ENCODE measurements around the gene TSSK2. TPM values are rescaled to one million over a fixed set of nuclear protein-coding genes. Genes with fewer than 3 reads are reported as not detected.

The TSSK2 gene
- total RNA-seq, 2 donors from 2014 or later: 8.0 TPM; not detected in 1

DNA sequence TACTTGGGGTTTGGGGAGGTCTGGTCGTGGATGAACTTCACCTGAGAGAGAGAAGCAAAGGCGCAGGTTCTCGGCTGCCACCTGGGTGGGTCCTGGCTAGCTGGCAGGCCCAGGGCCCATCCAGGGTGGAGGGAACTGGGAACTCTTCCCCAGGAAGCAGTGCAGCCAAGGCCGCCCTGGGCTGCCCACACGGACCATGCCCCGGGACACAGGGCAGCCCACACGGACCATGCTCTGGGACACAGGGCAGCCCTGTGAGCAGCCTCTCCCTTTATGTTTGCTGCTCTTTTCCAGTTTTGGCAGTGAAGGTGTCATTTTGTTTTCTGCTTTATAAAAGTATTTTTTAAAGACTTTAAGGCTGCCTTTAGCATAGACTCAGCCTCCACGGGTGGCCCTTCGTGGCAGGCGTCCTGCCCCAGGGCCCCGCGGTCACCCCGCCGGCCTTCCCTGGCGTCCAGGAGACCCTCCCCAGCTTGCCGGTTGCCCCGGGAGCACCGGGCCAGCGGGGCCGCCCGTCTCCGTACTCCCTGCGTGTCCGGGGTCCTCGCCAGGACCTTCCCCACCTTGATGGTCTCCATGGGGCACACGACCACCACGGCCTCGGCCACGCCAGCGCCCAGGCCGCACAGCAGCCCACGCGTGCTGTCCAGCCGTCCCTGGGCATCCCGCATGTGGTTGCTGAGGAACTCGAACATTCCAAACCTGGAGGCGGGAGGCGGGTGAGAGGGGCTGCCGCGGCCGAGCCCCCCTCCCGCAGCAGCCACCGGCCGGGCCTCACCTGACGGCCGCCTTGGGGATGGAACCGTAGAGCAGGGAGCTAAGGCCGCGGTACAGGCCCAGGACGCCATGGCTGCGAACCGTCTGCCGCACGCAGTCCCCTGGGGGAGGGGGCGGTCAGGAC is 46.3 kb downstream of the TSSK2 start:
- H3K27me3 ChIP-seq (replicated peaks; ENCODE audit: insufficient read depth): no peaks in the 10 kb centered on the region
- H3K36me3 ChIP-seq: no peaks in the 10 kb centered on the region
- 29% methylated on average over 36 of the region's 55 CpGs for WGBS
- no peaks in the 10 kb centered on the region for H3K9me3 ChIP-seq
- peaks cover 15% of the 10 kb centered on the region for H3K4me1 ChIP-seq (replicated peaks)
- peak overlapping the region; percentile 92 to 93 for H3K4me3 ChIP-seq
- H3K27ac ChIP-seq: peak overlapping the region; percentile 90 to 97
- intact Hi-C loops (cut with DNase I): loop anchor here (5.0 kb wide), 1 partner anchor 115 kb away; the partner anchor contains the start of gene CLTCL1
- no peak for DNase-seq (ENCODE audit: low spot score)
- TF ChIP-seq POLR2A (IDR thresholded peaks at IDR 0.05) (no peak), CTCF (IDR thresholded peaks at IDR 0.05) (no peak), POLR2AphosphoS5 (IDR thresholded peaks at IDR 0.05) (no peak)

DNA sequence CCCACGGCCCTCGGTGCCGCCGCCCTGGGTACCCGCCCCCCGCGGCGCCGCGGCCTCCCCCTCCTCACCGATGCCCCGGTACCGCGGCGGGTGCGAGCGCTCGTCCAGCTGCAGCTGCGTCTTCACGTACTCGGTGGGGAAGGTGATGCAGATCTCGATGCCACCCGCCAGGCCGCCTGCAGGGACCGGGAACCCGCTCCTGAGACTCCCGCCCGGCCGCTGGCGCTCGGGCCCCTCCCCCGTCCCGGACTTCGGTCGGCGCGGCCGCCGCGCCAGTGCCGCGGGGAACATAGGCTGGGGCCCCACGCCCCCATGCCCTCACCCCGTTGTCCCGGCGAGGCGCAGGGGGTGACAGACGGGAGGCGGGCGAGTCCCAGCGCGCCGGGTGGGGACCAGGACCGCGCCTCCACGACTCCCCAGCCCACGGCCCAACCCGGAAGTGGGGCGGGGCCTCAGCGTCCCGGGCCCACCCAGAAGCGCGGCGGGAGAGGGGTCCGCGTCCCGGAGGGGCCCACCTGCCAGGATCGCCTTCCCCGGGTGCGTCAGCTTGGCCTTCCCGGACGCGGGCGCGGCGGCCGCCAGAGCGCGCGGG is 47.1 kb downstream of the TSSK2 start:
- no peaks in the 10 kb centered on the region for H3K9me3 ChIP-seq
- H3K27ac ChIP-seq: peak overlapping the region; percentile 90 to 97
- H3K27me3 ChIP-seq (replicated peaks; ENCODE audit: insufficient read depth): no peaks in the 10 kb centered on the region
- intact Hi-C loops (cut with DNase I): loop anchor here (5.0 kb wide), 1 partner anchor 114 kb away; the partner anchor contains the start of gene CLTCL1
- H3K4me3 ChIP-seq: peak overlapping the region; percentile 92 to 93
- H3K4me1 ChIP-seq (replicated peaks): peaks cover 12% of the 10 kb centered on the region
- no peaks in the 10 kb centered on the region for H3K36me3 ChIP-seq
- TF ChIP-seq POLR2AphosphoS5 (IDR thresholded peaks at IDR 0.05) (no peak), POLR2A (IDR thresholded peaks at IDR 0.05) (no peak), CTCF (IDR thresholded peaks at IDR 0.05) (no peak)
- DNase-seq (ENCODE audit: low spot score): no peak
- 0% methylated on average over 49 of the region's 80 CpGs for WGBS

DNA sequence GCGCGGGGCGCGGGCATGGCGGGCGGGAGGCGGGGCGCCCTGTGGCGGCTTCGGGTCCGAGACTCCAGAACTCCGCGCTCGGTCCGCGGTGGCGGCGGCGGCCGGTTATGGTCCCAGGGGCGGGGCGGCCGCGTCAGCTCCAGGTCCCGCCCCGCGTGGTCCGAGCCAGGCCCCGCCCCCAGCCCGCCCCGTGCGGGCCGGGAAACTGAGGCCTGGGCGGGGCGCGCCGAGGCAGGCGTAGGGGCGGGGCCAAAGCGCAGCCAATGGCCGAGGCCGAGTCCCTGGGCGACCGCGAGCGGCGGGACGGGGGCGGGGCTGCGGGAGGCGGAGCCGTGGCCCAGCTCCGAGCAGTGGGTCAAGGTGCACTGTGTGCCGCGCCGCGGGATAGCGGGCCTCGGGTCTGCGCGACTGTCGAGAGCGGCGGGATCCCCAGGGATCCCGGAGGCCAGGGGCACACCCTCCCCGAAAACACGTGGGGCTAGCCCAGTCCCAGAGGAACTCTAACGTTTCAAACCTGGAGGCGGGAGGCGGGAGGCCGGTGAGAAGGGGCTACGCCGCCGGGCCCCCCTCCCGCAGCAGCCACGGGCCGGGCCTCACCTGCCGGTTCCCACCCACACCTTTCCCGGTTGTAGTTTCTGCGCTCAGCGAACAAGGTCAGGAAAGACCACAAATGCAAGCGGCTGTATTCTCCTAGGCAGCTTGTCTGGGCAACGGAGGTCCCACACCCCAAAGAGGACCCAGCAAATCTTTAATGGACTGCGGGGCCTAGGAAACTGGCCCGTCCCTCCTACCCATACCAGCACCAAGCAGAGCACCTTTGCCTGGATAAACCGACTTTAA is 47.8 kb downstream of the TSSK2 start, which contains the start of gene SLC25A1:
SLC25A1 (minus strand) TSS at position 80 of the 840 bp plus-strand sequence; CDS start at position 17, 63 bp downstream.
- intact Hi-C loops (cut with DNase I): loop anchor here (5.0 kb wide), 1 partner anchor 113 kb away; the partner anchor contains the start of gene CLTCL1
- 2% methylated on average over 73 of the region's 86 CpGs for WGBS
- DNase-seq (ENCODE audit: low spot score): peak; percentile 89
- Histone ChIP-seq H3K4me1 (replicated peaks) (peaks cover 12% of the 10 kb centered on the region), H3K36me3 (no peaks in the 10 kb centered on the region), H3K9me3 (no peaks in the 10 kb centered on the region), H3K4me3 (peak within 1 kb of the TSS; percentile 92 to 93), H3K27me3 (replicated peaks; ENCODE audit: insufficient read depth) (no peaks in the 10 kb centered on the region), H3K27ac (peak within 1 kb of the TSS; percentile 90 to 97)
- TF ChIP-seq POLR2A (IDR thresholded peaks at IDR 0.05): peak; percentile 60
- no peak for TF ChIP-seq CTCF (IDR thresholded peaks at IDR 0.05)
- peak; percentile 23 for TF ChIP-seq POLR2AphosphoS5 (IDR thresholded peaks at IDR 0.05)

- Histone ChIP-seq H3K4me3 (peak overlapping the region in 1 of 2 donors; percentile 92), H3K36me3 (no peaks in the 10 kb centered on the region), H3K27me3 (replicated peaks; ENCODE audit: insufficient read depth) (no peaks in the 10 kb centered on the region), H3K9me3 (no peaks in the 10 kb centered on the region), H3K27ac (peak overlapping the region; percentile 90 to 97), H3K4me1 (replicated peaks) (peaks cover 12% of the 10 kb centered on the region)
- DNase-seq (ENCODE audit: low spot score): peak; percentile 75
- TF ChIP-seq POLR2AphosphoS5 (IDR thresholded peaks at IDR 0.05): peak; percentile 48
- TF ChIP-seq CTCF (IDR thresholded peaks at IDR 0.05): peak; percentile 37 to 76 (median 70)
- TF ChIP-seq POLR2A (IDR thresholded peaks at IDR 0.05): no peak
- intact Hi-C loops (cut with DNase I): loop anchor here (2.0 to 5.0 kb wide), 3 partner anchors 113 to 299 kb away; partner anchors contain the start of genes CDC45, CLTCL1, HIRA and MRPL40
- WGBS: 37% methylated on average over 15 of the region's 15 CpGs
These were observed 48.5 kb downstream of the TSSK2 start for GRCh38 chr22:19179497-19180048.
